SK-N-SH (cell line): Measurements from ENCODE around the gene FAM120B. TPM values are rescaled to one million over a fixed set of nuclear protein-coding genes. Genes with fewer than 3 reads are reported as not detected.

Source experiments
- CTCF ChIA-PET: fragments of 300-600, 350-600 bp; formaldehyde crosslinking; extraction: SDS; loops from one replicate; lab custom pipeline; 2021; lab: Yijun Ruan, JAX
- POLR2A ChIA-PET: fragments of 350-600 bp; sonication (Branson Sonifier 250); formaldehyde crosslinking; extraction: SDS; loops from one replicate; lab custom pipeline; 2020; ENCODE audit warnings: antibody characterized with exemption, inconsistent platforms; lab: Yijun Ruan, JAX
- DNase-seq: peaks from one replicate; pipeline ENCODE4 v3.0.0; 2012
- H2AFZ ChIP-seq: fragments of 200-600 bp; sonication (generic); 2 replicates; pipeline ENCODE4 v1.8.1; 2016; ENCODE audit warnings: antibody characterized with exemption, mild to moderate bottlenecking, low read depth
- H3F3A ChIP-seq: fragments of 200-600 bp; sonication (generic); replicated peaks from 2 replicates; pipeline ENCODE3; 2016; ENCODE audit warnings: antibody characterized with exemption, mild to moderate bottlenecking; ENCODE audit not compliant: insufficient read depth
- H3K27ac ChIP-seq, 2 experiments: fragments of 200-500 bp in 1 of 2; fragments of 200-600 bp in 1 of 2; sonication (Bioruptor generic) in 1 of 2; sonication (generic), shearing (Covaris generic) in 1 of 2; 2 replicates each; pipeline versions ENCODE4 v1.5.1 to v1.6.1; 2014 to 2016; ENCODE audit warnings: low read depth in 2 of 2, inconsistent platforms in 1 of 2, low read length in 1 of 2, mild to moderate bottlenecking in 1 of 2, mixed read lengths in 1 of 2
- H3K27me3 ChIP-seq: fragments of 200-600 bp; sonication (generic), shearing (Covaris generic); 2 replicates; pipeline ENCODE4 v1.6.1; 2016; ENCODE audit warnings: mixed run types; ENCODE audit not compliant: insufficient read depth
- H3K36me3 ChIP-seq, 2 experiments: fragments of 200-500 bp in 1 of 2; fragments of 200-600 bp in 1 of 2; sonication (Bioruptor generic) in 1 of 2; sonication (generic) in 1 of 2; replicated peaks in 1 of 2; 2 replicates each; pipeline versions ENCODE3 to v1.5.1; 2014 to 2016; ENCODE audit warnings: low read length in 1 of 2, mild to moderate bottlenecking in 1 of 2; ENCODE audit not compliant: insufficient read depth in 2 of 2, control insufficient read depth in 1 of 2
- H3K4me1 ChIP-seq, 2 experiments: fragments of 200-500 bp in 1 of 2; fragments of 200-600 bp in 1 of 2; sonication (Bioruptor generic) in 1 of 2; sonication (generic), shearing (Covaris generic) in 1 of 2; 2 replicates each; pipeline versions ENCODE4 v1.5.1 to v1.6.1; 2014 to 2016; ENCODE audit warnings: low read depth in 1 of 2, low read length in 1 of 2, mixed run types in 1 of 2; ENCODE audit not compliant: insufficient read depth in 2 of 2, control insufficient read depth in 1 of 2
- H3K4me2 ChIP-seq: fragments of 200-600 bp; sonication (generic), shearing (Covaris generic); 2 replicates; pipeline ENCODE4 v1.6.1; 2017; ENCODE audit warnings: mixed run types
- H3K4me3 ChIP-seq, 2 experiments: fragments of 200-500 bp in 1 of 2; fragments of 200-600 bp in 1 of 2; sonication (Bioruptor generic) in 1 of 2; sonication (generic), shearing (Covaris generic) in 1 of 2; 2 replicates each; pipeline versions ENCODE4 v1.5.1 to v1.8.1; 2014 to 2016; ENCODE audit warnings: low read depth in 2 of 2, inconsistent platforms in 1 of 2, low read length in 1 of 2, mild to moderate bottlenecking in 1 of 2, mixed read lengths in 1 of 2, moderate library complexity in 1 of 2
- H3K79me2 ChIP-seq: fragments of 200-600 bp; sonication (generic); 2 replicates; pipeline ENCODE4 v1.8.1; 2017; ENCODE audit warnings: mild to moderate bottlenecking; ENCODE audit not compliant: insufficient read depth
- H3K9ac ChIP-seq: fragments of 200-600 bp; sonication (generic); 2 replicates; pipeline ENCODE4 v1.6.1; 2017; ENCODE audit warnings: mixed run types
- H3K9me2 ChIP-seq: fragments of 200-600 bp; sonication (generic); 2 replicates; pipeline ENCODE4 v1.6.1; 2017; ENCODE audit warnings: mixed run types
- H3K9me3 ChIP-seq: fragments of 200-600 bp; sonication (generic); 2 replicates; pipeline ENCODE4 v1.6.1; 2017; ENCODE audit warnings: mixed run types, mild to moderate bottlenecking, moderate library complexity
- H4K20me1 ChIP-seq: fragments of 200-600 bp; sonication (generic); 2 replicates; pipeline ENCODE4 v1.6.1; 2017; ENCODE audit warnings: mild to moderate bottlenecking, mixed run types; ENCODE audit not compliant: insufficient read depth
- EP300 ChIP-seq, 2 experiments: IDR thresholded peaks; 2 replicates each; pipeline versions ENCODE4 v1.4.0 to v1.6.1; 2012; ENCODE audit warnings: borderline replicate concordance in 1 of 2, low read depth in 1 of 2, low read length in 1 of 2
- EZH2phosphoT487 ChIP-seq: fragments of 200-600 bp; sonication (generic); IDR thresholded peaks from 2 replicates; pipeline ENCODE4 v1.6.1; 2017; ENCODE audit warnings: low read depth, mixed run types, mild to moderate bottlenecking, antibody characterized with exemption, moderate library complexity, borderline replicate concordance
- FOXJ3 ChIP-seq: sonication (generic); formaldehyde crosslinking; IDR thresholded peaks from 2 replicates; pipeline ENCODE4 v1.5.1; 2020; ENCODE audit warnings: mild to moderate bottlenecking, missing genetic modification reagents
- FOXM1 ChIP-seq: IDR thresholded peaks from 2 replicates; pipeline ENCODE4 v1.4.0; 2012; ENCODE audit warnings: low read depth, mild to moderate bottlenecking
- JUND ChIP-seq: IDR thresholded peaks from 2 replicates; pipeline ENCODE4 v1.4.0; 2012
- PBX3 ChIP-seq: IDR thresholded peaks from 2 replicates; pipeline ENCODE4; 2012
- SIN3A ChIP-seq: IDR thresholded peaks from 2 replicates; pipeline ENCODE4 v1.6.1; 2012; ENCODE audit warnings: low read depth, mild to moderate bottlenecking, low read length, moderate library complexity, borderline replicate concordance
- TCF12 ChIP-seq: IDR thresholded peaks from 2 replicates; pipeline ENCODE4 v1.4.0; 2012
- TEAD4 ChIP-seq: IDR thresholded peaks from 2 replicates; pipeline ENCODE4 v1.4.0; 2012; ENCODE audit warnings: mild to moderate bottlenecking, borderline replicate concordance; ENCODE audit not compliant: insufficient read depth
- USF1 ChIP-seq: IDR thresholded peaks from 2 replicates; pipeline ENCODE4 v1.4.0; 2012; ENCODE audit warnings: low read depth, borderline replicate concordance
- USF2 ChIP-seq: fragments of 150-350 bp; IDR thresholded peaks from 2 replicates; pipeline ENCODE4 v1.6.1; 2017; ENCODE audit warnings: antibody characterized with exemption, low read length, low read depth, borderline replicate concordance
- ZBTB33 ChIP-seq: IDR thresholded peaks from 2 replicates; pipeline ENCODE4 v1.4.0; 2012; ENCODE audit warnings: low read depth, borderline replicate concordance
- WGBS: methylation state at CpG from one replicate; pipeline ENCODE4 v1.1.6; 2017; ENCODE audit warnings: low lambda C conversion rate; 5-methylcytosine and 5-hydroxymethylcytosine counted together
- polyA plus RNA-seq, 3 experiments: library from polyadenylated mRNA; depleted of rRNA; stranded (reverse); fragments of >200 nt; gene quantifications; 2 replicates each; pipeline ENCODE4 v1.2.3, GENCODE V29; 2012

Gene FAM120B
- polyA plus RNA-seq, 1 of the 3 experiments (the other 2 are of a cell fraction): 7.7 TPM

- Histone ChIP-seq H3K9me3 (no peaks in the 10 kb centered on the region), H3K4me3 (no peak overlapping the region), H3K79me2 (no peaks in the 10 kb centered on the region)
- TF ChIP-seq JUND (no peak), EZH2phosphoT487 (no peak), SIN3A (no peak), PBX3 (no peak), FOXJ3 (CRISPR knock-in tag) (no peak), FOXM1 (no peak), EP300 (IDR thresholded peaks at IDR 0.05; ENCODE audit: borderline replicate concordance in 1 of 2, low read depth in 1 of 2, low read length in 1 of 2) (no peak), TCF12 (no peak), USF2 (no peak)
- TF ChIP-seq, all 33 proteins: peak for 0
- no peak overlapping the region for H2AFZ ChIP-seq
- H4K20me1 ChIP-seq: no peaks in the 10 kb centered on the region
- CTCF ChIA-PET: interaction anchor here (0.5 kb wide), 1 partner anchor 509 kb away, joined by 3 read pairs; no protein-coding TSS in a partner anchor
- no peak overlapping the region for H3K9ac ChIP-seq
- POLR2A ChIA-PET: no interaction called here
- WGBS: 74% methylated on average over 7 of the region's 8 CpGs
- no peak for DNase-seq
- H3K4me1 ChIP-seq: peaks cover 0 to 15% of the 10 kb centered on the region in 2 experiments; a peak in 1 of 4 replicates
- H3K9me2 ChIP-seq: no peaks in the 10 kb centered on the region
- H3K36me3 ChIP-seq: no peaks in the 10 kb centered on the region
- no peaks in the 10 kb centered on the region for H3F3A ChIP-seq
- H3K27ac ChIP-seq: no peak overlapping the region
- H3K4me2 ChIP-seq: no peak overlapping the region
- no peaks in the 10 kb centered on the region for H3K27me3 ChIP-seq
Observed at GRCh38 chr6:170452767-170453545, 146.4 kb downstream of the FAM120B start.

GRCh38 chr6:170453586-170454511, 147.3 kb downstream of the FAM120B start:
- H3K9me3 ChIP-seq: no peaks in the 10 kb centered on the region
- no peak overlapping the region for H3K9ac ChIP-seq
- H3F3A ChIP-seq: no peaks in the 10 kb centered on the region
- 91% methylated on average over 8 of the region's 26 CpGs for WGBS
- CTCF ChIA-PET: no interaction called here
- H4K20me1 ChIP-seq: no peaks in the 10 kb centered on the region
- no peak overlapping the region for H3K4me2 ChIP-seq
- POLR2A ChIA-PET: no interaction called here
- H3K4me3 ChIP-seq: no peak overlapping the region
- H3K27ac ChIP-seq: no peak overlapping the region
- H2AFZ ChIP-seq: no peak overlapping the region
- H3K27me3 ChIP-seq: no peaks in the 10 kb centered on the region
- TF ChIP-seq TEAD4 (no peak), ZBTB33 (no peak), USF1 (no peak)
- TF ChIP-seq, all 33 proteins: peak for 0
- no peaks in the 10 kb centered on the region for H3K9me2 ChIP-seq
- H3K4me1 ChIP-seq: peaks cover 0 to 15% of the 10 kb centered on the region in 2 experiments; a peak in 1 of 4 replicates
- H3K79me2 ChIP-seq: no peaks in the 10 kb centered on the region
- DNase-seq: no peak
- no peaks in the 10 kb centered on the region for H3K36me3 ChIP-seq
